Measurements from ENCODE around the gene SYNE1.
"Not testable (repeated sequence)": the region's sequence is repeated elsewhere in the genome, so short reads cannot be mapped to it uniquely, and the experiment has no call there.

Gene SYNE1

DNA sequence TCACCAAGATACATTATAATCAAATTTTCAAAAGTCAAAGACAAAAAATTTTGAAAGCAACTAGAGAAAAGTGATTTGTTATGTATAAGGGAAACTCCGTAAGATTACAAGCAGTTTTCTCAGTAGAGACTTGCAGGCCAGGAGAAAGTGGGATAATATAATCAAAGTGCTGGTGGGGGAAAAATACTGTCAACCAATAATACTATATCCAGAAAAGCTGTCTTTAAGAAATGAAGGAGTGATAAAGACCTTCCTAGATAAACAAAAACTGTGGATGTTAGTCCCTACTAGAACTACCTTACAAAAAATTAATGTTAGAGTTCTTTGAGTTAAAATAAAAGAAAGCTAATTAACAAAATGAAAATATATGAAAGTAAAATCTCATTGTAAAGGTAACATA is 79.7 kb downstream of the SYNE1 start:
- no peak for DNase-seq

DNA sequence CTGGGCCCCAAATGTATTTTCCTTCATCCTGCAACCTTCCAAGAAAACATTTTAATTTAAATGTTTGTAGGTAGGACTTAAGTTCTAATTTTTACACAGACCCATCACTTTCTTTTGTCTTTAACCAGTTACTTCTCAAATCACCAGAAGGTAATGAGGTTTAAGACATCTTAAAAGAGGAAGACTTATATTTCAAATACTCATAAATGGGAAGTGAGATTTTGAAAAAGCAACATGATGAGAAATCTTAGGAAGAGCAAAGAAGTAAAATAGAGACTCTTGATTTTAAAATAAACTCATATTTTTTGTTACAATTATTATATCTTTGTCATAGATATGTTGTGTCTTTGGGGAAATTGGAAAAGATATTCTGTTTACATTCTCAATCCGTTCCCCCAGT is 82.3 kb downstream of the SYNE1 start:
- DNase-seq: no peak

DNA sequence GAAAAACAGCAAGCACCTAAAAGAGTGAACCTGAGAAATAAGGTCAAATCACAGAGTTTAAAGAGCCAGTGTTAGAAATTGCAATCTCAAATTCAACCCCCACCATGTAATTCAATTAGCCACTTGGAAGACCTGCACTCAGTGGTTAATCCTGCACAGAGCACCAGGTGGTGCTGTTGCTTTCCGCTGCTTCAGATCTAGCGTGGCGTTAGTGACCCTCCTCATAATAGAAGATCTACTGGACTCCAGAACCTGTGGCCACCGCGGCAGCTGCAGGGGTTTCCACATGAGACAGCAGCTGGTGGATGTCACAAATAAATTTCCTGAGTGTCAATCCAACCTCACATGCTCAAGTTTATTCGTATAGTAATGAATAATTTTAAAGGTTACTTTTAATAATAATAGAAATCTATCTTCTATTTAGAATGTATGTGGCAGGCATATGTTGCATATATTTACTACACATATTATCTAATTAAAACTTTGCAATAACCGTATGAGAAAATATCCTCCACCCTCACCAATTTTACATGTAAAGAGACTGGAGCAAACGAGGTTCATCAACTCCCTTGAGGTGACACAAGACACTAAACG is 84.4 kb downstream of the SYNE1 start:
- DNase-seq: peak; percentile 65

DNA sequence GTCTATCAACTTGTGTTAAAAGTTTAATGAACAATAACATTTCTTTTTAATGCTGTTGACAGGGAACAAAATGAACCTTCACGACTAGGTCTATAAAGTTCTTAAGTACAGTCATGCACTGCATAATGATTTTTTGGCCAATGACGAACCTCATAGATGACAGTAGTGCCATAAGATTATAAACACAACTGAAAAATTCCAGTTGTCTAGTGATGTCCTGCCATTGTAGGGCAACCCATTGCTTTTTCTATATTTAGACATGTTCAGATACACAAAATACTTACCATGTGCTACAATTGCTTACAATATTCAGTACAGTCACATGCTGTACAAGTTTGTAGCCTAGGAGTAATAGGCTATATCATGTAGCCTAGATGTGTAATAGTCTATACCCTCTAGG is 93.6 kb downstream of the SYNE1 start:
- DNase-seq: no peak

DNA sequence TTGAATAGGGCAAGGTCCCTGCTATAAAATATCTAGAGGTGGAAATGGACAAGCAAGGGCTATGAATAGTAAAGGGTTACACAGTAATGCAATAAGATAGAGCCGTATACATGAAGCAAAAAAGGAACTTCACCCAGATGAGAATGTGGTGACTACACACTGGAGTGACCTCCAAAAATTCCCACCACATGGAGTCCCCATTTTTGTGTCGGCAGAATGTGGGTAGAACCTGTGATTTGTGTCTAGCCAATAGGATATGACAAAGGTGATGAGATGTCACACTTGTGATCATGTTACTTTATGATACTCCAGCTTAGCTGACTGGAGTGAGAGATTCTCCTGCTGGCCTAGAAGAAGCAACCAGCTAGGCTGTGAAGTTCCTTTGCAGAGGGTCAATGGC is 96.8 kb downstream of the SYNE1 start:
- DNase-seq: no peak

DNA sequence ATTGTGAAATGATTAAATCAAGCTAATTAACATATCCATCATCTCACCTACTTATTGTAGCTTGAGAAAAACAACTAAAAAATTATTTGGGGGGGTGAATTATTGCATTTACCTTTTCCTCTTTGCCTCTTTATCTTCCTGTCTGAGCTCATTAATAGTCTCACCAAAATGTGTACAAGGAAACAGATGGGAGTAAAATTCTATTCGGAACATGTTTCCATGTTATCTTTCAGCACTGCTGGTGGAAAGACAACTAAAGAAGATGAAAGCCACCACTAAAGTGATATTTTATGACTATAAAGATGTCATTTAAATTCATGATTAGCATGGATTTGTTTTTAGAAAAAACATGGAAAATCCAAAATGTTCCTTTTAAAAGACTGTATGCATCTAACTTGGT is 102.6 kb downstream of the SYNE1 start:
- DNase-seq: no peak

DNA sequence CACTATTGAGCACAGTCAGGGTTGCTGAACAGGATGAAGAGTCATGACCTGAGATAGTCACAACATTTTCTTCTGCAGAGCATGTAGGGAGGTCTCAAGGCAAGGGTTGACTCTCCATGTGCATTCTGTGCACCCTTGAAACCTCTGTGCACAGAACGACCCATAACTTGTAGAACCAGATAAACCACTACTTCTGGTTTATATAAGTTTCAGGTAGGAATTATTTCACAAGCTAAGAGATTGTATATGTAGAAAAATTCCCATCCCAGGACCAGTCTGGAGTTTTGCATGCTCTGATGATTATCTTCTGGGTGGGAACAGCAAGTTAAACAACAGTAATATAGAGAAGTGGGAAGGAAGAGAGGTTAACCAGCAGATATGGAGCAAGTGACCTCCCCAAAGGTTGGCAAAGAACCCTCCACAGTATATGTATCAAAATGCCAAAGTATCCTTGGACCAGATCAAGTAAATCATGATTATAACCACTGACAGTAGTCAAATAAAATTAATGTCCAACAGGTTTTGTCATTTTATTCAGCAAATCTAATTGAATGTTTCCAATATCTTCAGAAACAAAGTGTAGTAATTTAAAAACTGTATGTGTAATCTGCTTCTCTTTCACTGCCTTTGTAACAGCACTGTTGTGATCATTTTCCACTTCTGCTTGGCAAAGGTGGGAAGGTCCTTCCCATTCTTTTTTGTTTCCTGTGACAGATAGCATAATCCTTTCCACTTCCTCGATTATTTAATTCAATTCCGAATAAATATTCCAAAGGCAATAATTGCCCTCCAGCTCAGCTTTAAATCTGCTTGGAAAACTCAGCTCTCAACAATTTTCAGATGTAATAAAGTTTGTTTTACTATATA is 104.4 kb downstream of the SYNE1 start:
- no peak for DNase-seq

DNA sequence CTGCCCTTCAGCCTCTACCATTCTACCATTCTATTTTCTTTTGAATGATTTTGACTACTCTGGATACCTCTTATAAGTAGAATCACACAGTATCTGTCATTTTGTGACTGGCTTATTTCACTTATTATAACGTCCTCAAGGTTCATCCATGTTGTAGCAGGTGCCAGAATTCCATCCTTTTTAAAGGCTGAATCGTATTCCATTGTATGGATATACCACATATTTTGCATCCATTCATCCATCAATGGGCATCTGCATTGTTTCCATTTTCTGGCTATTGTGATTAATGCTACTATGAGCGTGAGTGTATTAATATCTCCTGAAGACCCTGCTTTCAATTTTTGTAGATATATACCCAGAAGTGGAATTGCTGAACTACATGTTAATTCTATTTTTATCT is 105.5 kb downstream of the SYNE1 start:
- no peak for DNase-seq

DNA sequence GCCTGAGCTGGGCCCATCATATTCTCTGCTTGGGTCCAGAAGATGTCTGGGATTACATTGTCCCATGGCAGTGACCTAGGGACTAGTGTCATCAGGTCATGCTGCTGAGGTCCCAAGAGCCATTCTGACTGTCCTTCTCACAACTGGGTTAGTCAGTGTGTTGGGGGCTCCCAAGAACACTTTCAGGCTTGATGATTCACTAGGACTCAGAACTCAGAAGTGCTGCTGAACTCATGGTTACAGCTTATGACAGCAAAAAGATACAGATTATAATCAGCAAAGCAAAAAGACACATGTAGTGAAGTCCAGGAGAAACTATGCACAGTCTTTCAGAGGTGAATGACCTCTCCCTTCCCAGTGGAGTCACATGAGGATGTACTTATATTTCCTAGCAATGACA is 107.8 kb downstream of the SYNE1 start:
- DNase-seq: no peak

DNA sequence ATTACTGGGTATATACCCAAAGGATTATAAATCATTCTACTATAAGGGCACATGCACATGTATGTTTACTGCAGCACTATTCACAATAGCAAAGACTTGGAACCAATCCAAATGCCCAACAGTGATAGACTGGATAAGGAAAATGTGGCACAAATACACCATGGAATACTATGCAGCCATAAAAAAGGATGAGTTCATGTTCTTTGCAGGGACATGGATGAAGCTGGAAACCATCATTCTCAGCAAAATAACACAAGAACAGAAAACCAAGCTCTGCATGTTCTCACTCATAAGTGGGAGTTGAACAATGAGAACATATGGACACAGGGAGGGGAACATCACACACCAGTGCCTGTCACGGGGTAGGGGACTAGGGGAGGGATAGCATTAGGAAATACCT is 123.0 kb downstream of the SYNE1 start:
- DNase-seq: not testable (repeated sequence)

DNA sequence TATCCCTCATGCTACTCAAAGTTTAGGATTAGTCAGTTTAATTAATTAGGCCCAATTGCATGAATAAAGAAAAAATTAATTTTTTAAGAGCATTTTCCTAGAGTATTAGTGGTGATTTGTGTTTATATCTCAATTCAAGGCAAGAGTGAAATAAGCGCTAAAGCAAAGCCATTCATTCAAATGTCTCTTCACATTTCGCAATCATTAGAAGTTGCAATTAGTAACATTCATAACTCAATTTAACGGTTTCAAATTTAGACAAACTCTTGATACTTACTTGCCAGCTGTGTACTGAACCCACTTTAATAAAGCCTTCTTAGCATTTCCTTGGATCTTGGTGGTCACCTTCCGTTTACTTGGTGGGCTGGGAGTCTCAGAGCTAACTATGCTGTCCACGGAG is 127.2 kb downstream of the SYNE1 start:
- DNase-seq: no peak

DNA sequence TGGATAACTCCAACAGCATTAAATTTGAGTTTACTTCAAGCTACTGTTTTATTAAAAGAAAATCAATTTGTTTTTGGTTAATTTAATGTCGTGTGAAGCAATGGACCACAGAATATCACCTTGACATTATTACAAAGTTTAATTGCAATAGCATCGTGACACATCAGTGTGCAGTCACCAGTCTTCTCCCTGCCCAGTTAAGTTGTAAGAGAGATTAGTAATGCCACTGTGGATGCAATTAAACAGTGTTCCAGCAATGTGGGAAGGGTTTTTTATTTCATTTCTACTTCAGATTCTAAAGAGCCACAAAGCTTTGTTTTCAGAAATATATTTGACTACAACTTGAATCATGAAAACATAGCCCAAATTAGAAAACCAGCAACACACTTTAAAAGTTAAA is 128.7 kb downstream of the SYNE1 start:
- no peak for DNase-seq

DNA sequence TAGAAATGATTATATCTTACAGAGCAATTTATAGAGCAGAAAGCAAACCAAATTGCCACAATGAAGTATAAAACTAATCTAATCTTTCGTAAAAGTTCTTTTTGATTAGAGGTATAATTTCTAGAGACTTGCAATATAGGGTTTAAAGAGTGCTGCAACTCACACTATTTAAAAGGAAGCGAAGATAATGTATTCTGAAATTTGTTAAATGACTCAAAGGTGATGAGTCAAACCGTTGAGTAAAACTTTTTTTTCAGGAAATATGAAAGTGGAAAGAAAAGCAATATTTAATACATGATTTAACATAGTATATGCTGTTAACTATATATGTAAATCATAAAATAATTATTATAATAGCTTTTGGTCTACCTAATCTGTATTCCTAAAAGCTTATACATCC is 133.6 kb downstream of the SYNE1 start:
- no peak for DNase-seq

DNA sequence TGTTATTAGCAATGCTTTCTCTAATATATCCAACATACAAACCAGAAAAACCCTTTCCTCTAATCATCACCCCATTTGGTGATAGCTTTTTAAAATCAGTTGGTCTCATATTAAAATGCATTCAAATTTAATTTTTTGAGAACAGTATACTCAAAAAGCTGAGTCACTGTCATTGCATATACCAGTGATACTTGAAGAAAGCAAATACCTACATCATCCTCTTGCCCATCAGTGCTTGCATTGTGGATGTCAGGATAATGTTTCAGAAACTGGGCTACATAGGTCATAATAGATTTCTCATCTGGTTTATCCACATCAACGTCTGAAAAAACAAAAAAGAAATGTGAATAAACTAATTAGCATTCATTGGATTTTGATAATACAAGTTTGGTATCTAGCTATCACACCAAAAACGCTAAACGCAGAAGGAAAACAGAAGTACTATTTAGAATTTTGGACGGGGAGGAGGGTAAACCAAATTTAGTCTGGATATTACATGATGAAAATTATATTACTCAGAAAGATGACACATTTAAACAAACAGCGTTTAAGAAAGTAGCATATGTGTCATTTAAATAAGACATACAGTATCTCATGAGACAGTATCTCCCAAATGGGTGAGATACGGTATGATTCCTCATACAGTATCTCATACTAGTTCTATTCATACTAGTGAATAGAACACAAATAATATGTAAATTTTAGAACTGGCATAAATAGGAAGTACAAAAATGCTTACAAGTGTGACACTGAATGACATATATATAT is 134.6 kb downstream of the SYNE1 start:
- DNase-seq: no peak

DNA sequence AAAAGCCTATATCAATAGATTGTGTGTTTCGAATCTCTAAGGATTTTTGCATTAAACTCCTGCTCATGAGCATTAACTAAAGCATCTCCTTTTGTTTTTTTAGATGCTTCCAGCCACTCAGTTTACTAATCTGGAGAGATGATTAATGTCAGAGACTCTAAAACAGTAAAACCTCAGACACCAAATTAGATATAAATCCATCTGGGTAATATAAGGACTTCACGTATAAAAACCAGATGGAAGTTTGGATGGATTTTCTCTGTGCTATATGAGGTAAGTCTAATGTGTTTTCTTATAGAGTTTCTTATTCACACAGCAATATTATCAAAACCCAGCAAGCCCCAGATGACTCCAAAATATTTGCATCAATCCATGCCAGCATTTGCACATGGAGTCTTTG is 137.2 kb downstream of the SYNE1 start:
- no peak for DNase-seq

DNA sequence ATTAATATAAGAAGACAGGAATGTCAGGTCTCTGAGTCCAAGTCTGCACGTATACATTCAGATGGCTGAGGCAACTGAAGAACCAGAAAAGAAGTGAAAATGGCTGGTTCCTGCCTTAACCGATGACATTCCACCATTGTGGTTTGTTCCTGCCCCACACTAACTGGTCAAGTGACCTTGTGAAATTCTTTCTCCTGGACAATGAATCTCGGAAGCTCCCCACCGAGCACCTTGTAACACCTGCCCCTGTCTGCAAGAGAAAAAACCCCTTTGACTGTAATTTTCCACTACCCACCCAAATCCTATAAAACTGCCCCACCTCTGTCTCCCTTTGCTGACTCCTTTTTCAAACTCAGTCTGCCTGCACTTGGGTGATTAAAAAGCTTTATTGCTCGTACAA is 140.4 kb downstream of the SYNE1 start:
- DNase-seq: no peak

DNA sequence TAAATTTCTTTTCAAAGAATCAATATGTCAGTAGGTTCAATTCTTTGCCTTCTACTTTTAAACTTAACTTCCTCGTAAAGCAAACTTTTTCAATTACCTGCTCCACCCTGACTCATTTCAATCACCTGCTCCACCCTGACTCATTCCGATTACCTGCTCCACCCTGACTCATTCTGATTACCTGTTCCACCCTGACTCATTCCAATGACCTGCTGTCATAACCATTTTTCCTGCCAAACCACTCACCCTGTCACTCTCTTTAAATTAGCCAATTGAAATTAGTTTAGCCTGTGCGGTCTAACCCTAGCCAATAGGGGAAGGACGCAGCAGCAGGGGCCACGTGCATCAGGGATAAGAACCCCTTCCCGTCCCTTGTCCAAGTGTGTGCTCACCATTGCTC is 141.7 kb downstream of the SYNE1 start:
- DNase-seq: not testable (repeated sequence)

DNA sequence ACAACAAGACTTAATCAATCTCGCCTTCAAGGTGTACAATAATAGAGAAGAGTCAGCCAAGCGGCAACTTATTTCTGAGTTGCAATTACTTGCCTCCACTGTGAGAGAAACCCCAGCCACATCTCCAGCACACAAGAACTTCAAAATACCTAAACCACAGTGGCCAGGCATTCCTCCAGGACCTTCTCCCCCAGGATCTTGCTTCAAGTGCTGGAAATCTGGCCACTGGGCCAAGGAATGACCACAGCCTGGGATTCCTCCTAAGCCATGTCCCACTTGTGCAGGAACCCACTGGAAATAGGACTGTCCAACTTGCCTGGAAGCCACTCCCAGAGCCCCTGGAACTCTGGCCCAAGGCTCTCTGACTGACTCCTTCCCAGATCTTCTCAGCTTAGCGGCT is 144.9 kb downstream of the SYNE1 start:
- DNase-seq: not testable (repeated sequence)

DNA sequence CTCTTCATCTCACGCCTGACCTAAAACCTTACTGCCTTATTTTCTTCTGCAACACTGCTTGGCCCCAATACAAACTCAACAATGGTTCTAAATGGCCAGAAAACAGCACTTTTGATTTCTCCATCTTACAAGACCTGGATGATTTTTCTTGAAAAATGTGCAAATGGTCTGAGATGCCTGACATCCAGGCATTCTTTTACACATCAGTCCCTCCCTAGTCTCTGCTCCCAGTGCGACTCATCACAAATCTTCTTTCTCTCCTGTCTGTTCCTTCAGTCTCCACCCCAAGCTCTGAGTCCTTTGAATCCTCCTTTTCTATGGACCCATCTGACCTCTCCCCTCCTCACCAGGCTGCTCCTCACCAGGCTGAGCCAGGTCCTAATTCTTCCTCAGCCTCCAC is 145.7 kb downstream of the SYNE1 start:
- DNase-seq: not testable (repeated sequence)

DNA sequence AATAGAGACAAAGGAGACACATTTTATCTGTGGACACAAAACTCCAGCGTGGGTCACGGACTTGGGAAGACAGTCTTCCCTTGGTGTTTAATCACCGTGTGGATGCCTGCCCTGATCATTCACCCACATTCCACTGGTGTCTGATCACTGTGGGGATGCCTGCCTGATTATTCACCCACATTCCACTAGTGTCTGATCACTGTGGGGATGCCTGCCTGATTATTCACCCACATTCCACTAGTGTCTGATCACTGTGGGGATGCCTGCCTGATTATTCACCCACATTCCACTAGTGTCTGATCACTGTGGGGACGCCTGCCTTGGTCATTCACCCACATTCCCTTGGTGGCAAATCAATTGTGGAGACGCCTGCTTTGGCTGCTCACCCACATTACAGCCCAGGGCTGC is 146.2 kb downstream of the SYNE1 start:
- not testable (repeated sequence) for DNase-seq

DNA sequence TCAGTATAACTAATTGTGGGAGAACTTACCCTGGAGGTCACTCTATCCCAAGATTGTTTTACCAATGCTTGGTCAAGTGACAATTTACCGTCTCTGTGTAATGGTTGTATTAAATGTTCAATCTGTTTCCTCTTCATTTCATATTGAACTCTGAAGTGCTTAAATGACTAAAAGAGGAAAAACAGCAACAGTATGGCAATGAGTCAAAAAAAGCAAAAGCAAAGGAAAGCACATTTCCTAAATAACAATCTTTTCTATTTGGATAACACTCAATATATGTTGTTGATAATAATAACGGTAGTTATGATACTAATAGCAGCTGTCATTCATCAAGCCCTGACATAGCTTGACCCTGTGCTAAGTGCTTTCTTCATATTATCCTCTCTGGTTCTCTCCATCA is 152.4 kb downstream of the SYNE1 start:
- no peak for DNase-seq

DNA sequence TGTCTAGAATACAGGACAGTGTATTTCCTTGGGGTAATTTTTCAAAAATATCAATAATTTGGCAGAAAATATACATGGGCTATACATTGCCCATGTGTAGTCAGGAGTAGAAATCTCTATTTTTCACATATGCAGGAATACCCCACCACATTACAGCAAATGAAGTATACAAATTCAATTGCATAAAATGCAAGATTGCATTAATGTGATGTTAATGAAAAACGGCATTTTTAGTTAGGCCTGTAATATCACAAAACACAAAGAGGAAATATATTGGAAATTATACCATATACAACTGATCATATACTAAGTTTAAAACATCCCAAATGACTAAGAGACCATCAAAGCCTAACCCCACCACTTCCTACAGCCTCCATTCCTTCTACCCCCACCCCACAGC is 154.9 kb downstream of the SYNE1 start:
- no peak for DNase-seq

DNA sequence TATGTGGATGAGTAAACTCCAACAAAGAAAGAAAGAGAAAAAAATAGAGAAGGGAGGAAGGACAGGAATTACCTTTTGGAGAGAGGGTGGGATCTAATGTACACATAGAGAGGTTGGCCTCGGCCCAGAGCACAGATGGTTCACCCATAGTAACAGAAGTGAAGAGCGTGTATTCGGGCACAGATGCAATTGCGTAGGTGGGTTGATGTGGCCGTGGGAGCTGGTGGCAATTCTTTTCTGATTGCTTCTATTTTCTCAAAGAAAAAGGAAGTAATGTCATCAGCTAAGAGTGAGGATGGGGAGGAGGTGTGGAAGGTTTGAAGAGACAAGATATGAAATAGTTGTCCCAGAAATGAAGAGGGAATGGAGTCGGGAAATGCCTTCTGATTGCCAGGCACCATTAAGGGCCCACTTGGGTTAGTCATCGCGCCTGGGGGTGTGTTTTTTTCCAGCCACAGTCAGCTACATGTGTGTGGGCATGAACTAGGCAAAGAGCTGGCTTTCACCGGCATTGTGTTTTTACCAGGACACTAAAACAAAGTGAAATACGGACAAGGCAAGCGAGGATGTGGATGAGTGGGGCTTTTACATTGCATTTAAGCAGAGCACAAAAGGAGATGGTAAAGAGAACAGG is 158.7 kb downstream of the SYNE1 start:
- no peak for DNase-seq

DNA sequence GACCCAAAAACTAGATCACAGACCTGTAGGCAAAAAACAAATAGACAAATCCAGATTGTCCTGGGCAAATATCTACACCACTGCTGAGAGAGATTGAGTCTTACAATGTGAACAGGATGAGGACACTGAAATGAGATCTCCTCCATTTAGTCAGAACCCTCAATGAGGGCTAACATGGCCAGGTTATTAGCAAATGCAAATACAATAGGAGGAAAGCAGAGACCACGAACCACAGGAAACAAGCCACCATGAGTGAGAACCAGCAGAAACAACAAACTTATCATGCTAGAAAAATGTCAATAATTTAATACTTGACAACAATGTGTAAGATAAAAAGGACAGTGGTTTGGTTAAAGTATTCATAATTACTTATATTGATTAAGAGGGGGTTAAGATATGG is 162.8 kb downstream of the SYNE1 start:
- no peak for DNase-seq
